ENCODE measurements around the gene DENND4C. TPM values are rescaled to one million over a fixed set of nuclear protein-coding genes. Genes with fewer than 3 reads are reported as not detected.
"Not testable (repeated sequence)": the region's sequence is repeated elsewhere in the genome, so short reads cannot be mapped to it uniquely, and the experiment has no call there.

The DENND4C gene
- total RNA-seq, 2 donors from 2014 or later, result 35.3 to 45.3 TPM

GRCh38 chr9:19213823-19214222 is 16.7 kb upstream of the DENND4C start:
- intact Hi-C loops (cut with DNase I), result no loop called here
- no peak for ATAC-seq
- DNase-seq, result no peak

DNA sequence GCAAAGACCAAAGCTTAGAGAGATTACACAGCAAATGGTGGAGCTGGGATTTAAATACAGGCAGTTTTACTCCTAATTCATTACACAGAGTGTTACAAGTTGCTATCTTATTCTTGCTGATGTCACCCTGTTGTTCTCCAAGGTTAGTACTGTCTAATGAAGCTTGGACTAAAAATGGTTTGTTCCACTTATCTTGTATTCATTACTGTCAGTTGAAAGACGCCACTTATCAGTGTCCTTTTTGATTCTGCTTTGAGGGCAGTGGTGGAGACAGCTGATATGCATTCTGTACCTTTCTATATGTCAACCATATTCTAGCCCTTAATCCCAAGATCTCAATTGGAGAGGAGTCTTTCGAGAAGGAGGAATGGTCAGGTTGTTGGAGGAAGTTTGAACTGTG is 14.0 kb upstream of the DENND4C start:
- DNase-seq (no peak), ATAC-seq (peak; percentile 23 to 76)
- intact Hi-C loops (cut with DNase I), result no loop called here

DNA sequence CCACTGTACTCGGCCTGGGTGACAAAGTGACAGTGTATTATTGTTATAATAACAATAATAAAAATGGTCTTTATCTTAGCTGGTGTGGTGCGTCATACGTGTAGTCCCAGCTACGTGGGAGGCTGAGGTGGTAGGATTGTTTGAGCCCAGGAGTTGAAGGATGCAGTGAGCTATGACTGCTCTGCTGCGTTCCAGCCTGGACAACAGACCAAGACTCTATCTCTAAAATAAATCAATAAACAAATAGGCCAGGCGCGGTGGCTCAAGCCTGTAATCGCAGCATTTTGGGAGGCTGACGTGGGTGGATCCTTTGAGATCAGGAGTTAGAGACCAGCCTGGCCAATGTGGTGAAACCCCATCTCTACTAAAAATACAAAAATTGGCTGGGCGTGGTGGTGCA is 9.2 kb upstream of the DENND4C start:
- intact Hi-C loops (cut with DNase I), result no loop called here
- ATAC-seq, result no peak
- no peak for DNase-seq

GRCh38 chr9:19223724-19224123 is 6.8 kb upstream of the DENND4C start:
- DNase-seq (no peak), ATAC-seq (peak; percentile 53 to 84)
- intact Hi-C loops (cut with DNase I), result no loop called here

- intact Hi-C loops (cut with DNase I), result no loop called here
- DNase-seq (no peak), ATAC-seq (peak in 1 of 2 donors; percentile 70)
Measured at GRCh38 chr9:19224563-19224962, 5.9 kb upstream of the DENND4C start.

DNA sequence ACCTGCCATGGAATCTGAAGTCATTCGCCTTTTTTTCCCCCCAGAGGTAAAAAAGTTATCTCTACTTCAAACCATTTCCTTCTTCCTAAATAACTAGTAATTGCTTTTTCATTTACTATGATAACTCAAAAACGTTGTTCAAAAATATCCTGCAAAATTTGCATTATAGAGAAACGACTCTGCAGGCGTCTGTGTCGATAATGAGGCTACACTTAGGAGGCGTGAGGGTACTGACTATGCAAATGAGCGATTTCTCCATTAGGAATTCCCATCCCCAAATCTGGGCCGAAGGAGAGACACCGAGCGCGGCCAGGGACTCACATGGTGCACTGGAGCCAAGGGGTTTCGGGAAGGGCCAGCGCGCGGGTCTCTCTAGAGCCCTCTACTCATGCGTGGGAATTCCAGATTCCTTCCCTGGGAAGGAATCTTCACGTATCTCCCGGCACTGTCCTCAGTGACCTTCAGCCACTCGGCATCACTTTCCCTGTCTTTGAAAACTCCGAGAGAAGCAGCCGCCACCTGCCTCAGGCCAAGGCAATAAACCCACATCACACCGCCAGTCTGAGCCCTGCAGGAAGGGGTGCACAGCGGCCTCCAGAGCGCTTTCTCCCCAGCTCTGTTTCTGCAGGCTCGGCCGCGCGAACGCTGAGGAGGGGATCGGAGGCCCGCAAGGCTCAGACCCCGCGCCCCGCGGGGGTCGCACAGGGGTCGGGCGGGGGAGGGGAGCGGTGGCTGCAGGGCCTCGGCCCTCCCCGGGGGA is 718 bp upstream of the DENND4C start:
- ATAC-seq (peak; percentile 55 to 62), DNase-seq (peak; percentile 61)

DNA sequence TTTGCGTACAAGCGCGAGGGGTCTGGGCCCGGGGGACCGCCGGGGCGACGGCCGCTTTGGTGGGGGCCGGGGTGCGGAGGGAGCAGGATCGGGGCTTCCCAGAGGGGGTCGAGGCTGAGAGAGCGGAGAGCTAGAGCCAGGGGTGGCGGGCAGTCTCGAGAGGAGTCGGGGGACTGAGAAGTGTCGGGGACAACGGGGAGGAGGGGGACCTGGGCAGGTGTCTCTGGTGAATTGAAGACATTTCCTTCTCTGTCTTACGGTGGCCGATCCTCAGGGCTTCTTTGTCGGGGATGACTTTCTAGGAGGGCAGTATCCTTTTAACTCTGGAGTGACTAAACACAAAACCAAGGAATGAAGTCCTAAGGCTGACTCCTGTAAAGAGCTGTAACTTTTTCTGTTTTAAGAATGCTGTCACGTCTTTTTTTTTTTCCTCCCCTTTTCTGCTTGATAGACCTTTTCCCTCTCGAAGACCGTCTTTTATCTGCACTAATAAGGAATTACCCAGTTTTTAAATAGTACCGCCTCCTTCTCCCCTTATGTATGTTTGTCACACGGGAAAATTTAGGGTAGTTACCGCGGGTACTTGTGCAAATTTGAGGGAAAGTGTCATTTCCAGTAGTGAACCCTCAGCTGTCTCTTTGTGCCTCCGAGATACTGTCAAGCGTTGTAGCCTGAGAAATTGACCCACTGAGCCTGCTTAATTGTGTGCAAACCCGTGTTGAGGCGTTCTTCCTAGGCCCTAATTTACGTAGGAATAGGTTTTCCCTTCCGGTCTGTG is 822 bp downstream of the DENND4C start:
- ATAC-seq, result peak in 1 of 2 donors; percentile 2
- DNase-seq, result no peak
- intact Hi-C loops (cut with DNase I), result loop anchor here in 1 of 2 donors (5.0 kb wide), 1 partner anchor 49 kb away; no protein-coding TSS in a partner anchor

More for the DNA sequence above, 718 bp upstream of the DENND4C start:
- intact Hi-C loops (cut with DNase I), result loop anchor here in 1 of 2 donors (5.0 kb wide), 1 partner anchor 47 kb away; no protein-coding TSS in a partner anchor

GRCh38 chr9:19231904-19232822 is 1.7 kb downstream of the DENND4C start:
- DNase-seq, result no peak
- intact Hi-C loops (cut with DNase I), result loop anchor here in 1 of 2 donors (5.0 kb wide), 1 partner anchor 50 kb away; no protein-coding TSS in a partner anchor
- no peak for ATAC-seq

DNA sequence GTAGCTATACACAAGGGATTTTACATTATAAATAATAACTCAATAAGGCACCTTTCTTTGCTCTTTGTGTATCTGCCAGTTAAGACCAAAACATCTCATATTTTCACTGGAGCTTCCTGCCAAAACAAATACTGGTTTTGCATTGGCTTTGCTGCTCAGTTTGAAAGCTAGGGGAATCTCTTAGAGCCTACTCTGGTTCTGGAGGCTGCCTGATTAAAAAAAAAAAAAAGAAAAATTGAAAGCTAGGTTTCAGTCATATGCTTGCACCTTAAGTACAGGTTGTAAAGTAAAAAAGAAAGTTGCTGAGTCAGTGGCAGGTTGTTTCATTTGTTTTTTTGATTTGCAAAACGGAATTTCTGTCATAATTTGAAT is 2.3 kb downstream of the DENND4C start:
- intact Hi-C loops (cut with DNase I), result loop anchor here in 1 of 2 donors (5.0 kb wide), 1 partner anchor 51 kb away; no protein-coding TSS in a partner anchor
- ATAC-seq, result no peak
- DNase-seq, result no peak

DNA sequence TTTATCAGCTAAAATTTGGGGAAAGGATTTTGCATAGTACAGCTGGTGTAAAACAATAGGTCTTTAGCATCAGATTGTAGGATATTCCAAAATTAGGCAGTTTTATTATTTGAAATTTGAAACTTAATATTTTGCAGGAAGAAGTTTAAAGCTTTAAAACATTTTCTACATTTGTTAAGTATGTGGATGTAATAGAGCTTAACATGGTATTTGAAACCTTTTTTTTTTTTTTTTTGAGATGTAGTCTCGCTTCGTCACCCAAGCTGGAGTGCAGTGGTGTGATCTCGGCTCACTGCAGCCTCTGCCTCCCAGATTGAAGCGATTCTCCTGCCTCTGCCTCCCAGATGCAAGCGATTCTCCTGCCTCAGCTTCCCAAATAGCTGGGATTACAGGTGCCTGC is 2.9 kb downstream of the DENND4C start:
- intact Hi-C loops (cut with DNase I), result loop anchor here in 1 of 2 donors (5.0 kb wide), 1 partner anchor 51 kb away; no protein-coding TSS in a partner anchor

GRCh38 chr9:19239955-19240354 is 9.5 kb downstream of the DENND4C start:
- intact Hi-C loops (cut with DNase I), result loop anchor here in 1 of 2 donors (5.0 kb wide), 1 partner anchor 37 kb away; no protein-coding TSS in a partner anchor
- no peak for DNase-seq

More for the DNA sequence above, 2.9 kb downstream of the DENND4C start:
- no peak for DNase-seq
- ATAC-seq, result no peak

GRCh38 chr9:19241728-19242127 is 11.2 kb downstream of the DENND4C start:
- no peak for ATAC-seq
- intact Hi-C loops (cut with DNase I), result loop anchor here in 1 of 2 donors (5.0 kb wide), 1 partner anchor 36 kb away; no protein-coding TSS in a partner anchor

More at GRCh38 chr9:19239955-19240354, 9.5 kb downstream of the DENND4C start:
- ATAC-seq, result no peak

GRCh38 chr9:19243366-19244033 is 13.0 kb downstream of the DENND4C start:
- intact Hi-C loops (cut with DNase I), result loop anchor here in 1 of 2 donors (5.0 kb wide), 1 partner anchor 34 kb away; no protein-coding TSS in a partner anchor
- ATAC-seq, result no peak
- DNase-seq, result no peak

More at GRCh38 chr9:19241728-19242127, 11.2 kb downstream of the DENND4C start:
- DNase-seq, result no peak

- ATAC-seq (no peak), DNase-seq (no peak)
- intact Hi-C loops (cut with DNase I), result no loop called here
Measured at GRCh38 chr9:19246891-19247290, 16.4 kb downstream of the DENND4C start.

DNA sequence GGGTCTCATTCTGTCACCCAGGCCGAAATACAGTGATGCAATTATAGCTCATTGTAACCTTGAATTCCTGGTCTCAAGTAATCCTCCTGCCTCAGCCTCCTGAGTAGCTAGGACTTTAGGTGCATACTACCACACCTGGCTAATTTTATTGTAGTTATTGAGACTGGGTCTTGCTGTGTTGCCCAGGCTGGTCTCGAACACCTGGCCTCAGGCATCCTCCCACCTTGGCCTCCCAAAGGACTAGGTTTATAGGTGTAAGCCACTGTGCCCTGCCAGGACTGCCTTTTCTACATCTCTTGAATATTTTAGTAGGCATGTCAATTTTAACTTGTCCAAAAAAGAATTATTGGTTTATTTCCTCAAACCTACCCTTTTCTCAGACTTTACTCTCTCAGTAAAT is 16.9 kb downstream of the DENND4C start:
- DNase-seq (no peak), ATAC-seq (no peak)
- intact Hi-C loops (cut with DNase I), result no loop called here

DNA sequence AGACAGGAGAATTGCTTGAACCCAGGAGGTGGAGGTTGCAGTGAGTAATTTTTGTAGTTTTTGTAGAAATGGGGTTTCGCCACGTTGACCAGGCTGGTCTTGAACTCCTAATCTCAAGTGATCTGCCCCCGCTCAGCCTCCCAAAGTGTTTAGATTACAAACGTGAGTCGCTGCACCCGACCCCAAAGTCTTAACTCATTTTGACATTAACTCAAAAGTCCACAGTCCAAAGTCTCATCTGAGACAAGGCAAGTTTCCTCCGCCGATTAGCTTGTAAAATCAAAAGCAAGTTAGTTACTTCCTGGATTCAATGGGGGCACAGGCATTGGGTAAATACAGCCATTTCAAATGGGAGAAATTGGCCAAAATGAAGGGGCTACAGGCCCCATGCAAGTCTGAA is 19.9 kb downstream of the DENND4C start:
- DNase-seq; ATAC-seq; intact Hi-C loops (cut with DNase I): not testable (repeated sequence)

GRCh38 chr9:19251203-19251602 is 20.7 kb downstream of the DENND4C start:
- ATAC-seq; DNase-seq; intact Hi-C loops (cut with DNase I): not testable (repeated sequence)

DNA sequence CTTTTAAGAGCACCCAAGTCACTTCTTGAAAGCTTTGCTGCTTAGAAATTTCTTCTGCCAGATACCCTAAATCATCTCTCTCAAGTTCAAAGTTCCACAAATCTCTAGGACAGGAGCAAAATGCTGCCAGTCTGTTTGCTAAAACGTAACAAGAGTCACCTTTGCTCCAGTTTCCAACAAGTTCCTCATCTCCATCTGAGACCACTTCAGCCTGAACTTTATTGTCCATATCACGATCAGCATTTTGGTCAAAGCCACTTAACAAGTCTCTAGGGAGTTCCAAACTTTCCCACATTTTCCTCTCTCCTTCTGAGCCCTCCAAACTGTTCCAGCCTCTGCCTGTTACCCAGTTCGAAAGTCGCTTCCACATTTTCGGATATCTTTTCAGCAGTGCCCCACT is 21.1 kb downstream of the DENND4C start:
- intact Hi-C loops (cut with DNase I); ATAC-seq: not testable (repeated sequence)

More for the DNA sequence above, 21.1 kb downstream of the DENND4C start:
- DNase-seq, result not testable (repeated sequence)
